HT-29 (cell line): ENCODE measurements around the gene ACADSB. TPM values are rescaled to one million over a fixed set of nuclear protein-coding genes. Genes with fewer than 3 reads are reported as not detected.

Experiments used
- DNase-seq: peaks from one replicate; pipeline ENCODE4 v3.0.0-alpha.2; 2015; ENCODE audit warnings: low spot score
- total RNA-seq: library from RNA; depleted of rRNA; stranded (reverse); fragments of >200 nt; shearing (Covaris generic); gene quantifications from 2 replicates; pipeline ENCODE4 v1.2.3, GENCODE V29; 2014; rRNA removed

ACADSB gene
- total RNA-seq, 1 experiment from 2014 or later, result 0.79 TPM

GRCh38 chr10:123096452-123096851 lies 87.6 kb downstream of the ACADSB start:
- no peak for DNase-seq

GRCh38 chr10:123097039-123097438 lies 88.2 kb downstream of the ACADSB start:
- DNase-seq, result no peak

GRCh38 chr10:123100030-123100762 lies 91.4 kb downstream of the ACADSB start:
- no peak for DNase-seq

GRCh38 chr10:123101872-123102271 lies 93.1 kb downstream of the ACADSB start:
- no peak for DNase-seq

GRCh38 chr10:123102673-123103072 lies 93.9 kb downstream of the ACADSB start:
- DNase-seq, result no peak

- DNase-seq, result no peak
Measured at GRCh38 chr10:123103944-123104343, 95.1 kb downstream of the ACADSB start.

Other genes with a start within 250 kb of the ACADSB start
- gene CUZD1, start 163.1 kb upstream of the ACADSB start, total RNA-seq, result not detected in 2 replicates
- not detected in 2 replicates for gene FAM24B, start 129.4 kb upstream of the ACADSB start, total RNA-seq
- not detected in 2 replicates for gene FAM24A, start 98.4 kb upstream of the ACADSB start, total RNA-seq
- gene C10orf88, start 54.8 kb upstream of the ACADSB start, total RNA-seq, result 1.8 and 3.9 TPM in 2 replicates
- 4.2 and 6.0 TPM in 2 replicates for gene PSTK, start 28.6 kb upstream of the ACADSB start, total RNA-seq
- 1.9 and 2.0 TPM in 2 replicates for gene IKZF5, start 211 bp upstream of the ACADSB start, total RNA-seq
- not detected in 2 replicates for gene HMX3, start 127.0 kb downstream of the ACADSB start, total RNA-seq
- not detected in 2 replicates for gene HMX2, start 139.1 kb downstream of the ACADSB start, total RNA-seq
- gene BUB3, start 145.4 kb downstream of the ACADSB start, total RNA-seq, result 264 and 274 TPM in 2 replicates